ENCODE data around the gene CD300A. TPM values are rescaled to one million over a fixed set of nuclear protein-coding genes. Genes with fewer than 3 reads are reported as not detected.

Gene CD300A
- total and polyA plus RNA-seq, 4 donors = 2.2 to 11.5 (median 8.0) TPM

- Histone ChIP-seq H3K27ac (ENCODE audit: low read depth in 1 of 2, low read length in 2 of 2) (peak within 1 kb of the TSS; percentile 99 to 100), H3K27me3 (ENCODE audit: control insufficient read depth in 4 of 4, insufficient read depth in 4 of 4, low read length in 3 of 4) (no peaks in the 10 kb centered on the region), H3K36me3 (ENCODE audit: control insufficient read depth in 4 of 4, insufficient read depth in 3 of 4, low read depth in 1 of 4, low read length in 3 of 4) (no peaks in the 10 kb centered on the region), H3K4me1 (ENCODE audit: control insufficient read depth in 4 of 4, insufficient read depth in 4 of 4, low read length in 3 of 4) (peaks cover 18 to 68% (median 58%) of the 10 kb centered on the region in 4 donors), H3K9ac (ENCODE audit: low read depth in 1 of 2, low read length in 2 of 2) (peak within 1 kb of the TSS; percentile 97 to 98), H3K4me3 (ENCODE audit: low read depth in 1 of 3, low read length in 3 of 3) (peak within 1 kb of the TSS; percentile 88 to 89 (median 88)), H3K9me3 (ENCODE audit: control insufficient read depth in 4 of 4, low read length in 3 of 4) (no peaks in the 10 kb centered on the region)
- under 1% methylated on average over 81 of the region's 81 CpGs for WGBS
- TF ChIP-seq GABPA (IDR thresholded peaks at IDR 0.05 in 1 of 2, conservative IDR thresholded peaks at IDR 0.05 in 1 of 2) = no peak
- TF ChIP-seq NR2F2 (IDR thresholded peaks at IDR 0.05) = no peak
- TF ChIP-seq SP1 (IDR thresholded peaks at IDR 0.05) = peak; percentile 76
- no peak for TF ChIP-seq ZBTB33 (IDR thresholded peaks at IDR 0.05)
- peak; percentile 80 for TF ChIP-seq TAF1 (conservative IDR thresholded peaks at IDR 0.05)
- no peak for TF ChIP-seq CTCF (IDR thresholded peaks at IDR 0.05; ENCODE audit: low read depth, low read length, missing input control)
- TF ChIP-seq FOXA1 (IDR thresholded peaks at IDR 0.05) = peak; percentile 51
- TF ChIP-seq JUND (IDR thresholded peaks at IDR 0.05) = peak in 1 of 2 donors; percentile 29
- TF ChIP-seq FOXA2 (IDR thresholded peaks at IDR 0.05) = peak; percentile 21
- peak in 1 of 2 donors; percentile 48 for TF ChIP-seq RAD21 (IDR thresholded peaks at IDR 0.05)
- TF ChIP-seq ATF3 (IDR thresholded peaks at IDR 0.05) = peak; percentile 25
- TF ChIP-seq YY1 (IDR thresholded peaks at IDR 0.05) = peak; percentile 53
- peak; percentile 79 for TF ChIP-seq REST (IDR thresholded peaks at IDR 0.05)
- peak in 1 of 2 donors; percentile 22 for TF ChIP-seq HNF4A (conservative IDR thresholded peaks at IDR 0.05)
- TF ChIP-seq EGR1 (IDR thresholded peaks at IDR 0.05; ENCODE audit: low read depth in 2 of 2) = peak; percentile 96 to 98
- peak; percentile 63 for TF ChIP-seq MAX (IDR thresholded peaks at IDR 0.05)
- TF ChIP-seq RXRA (IDR thresholded peaks at IDR 0.05) = peak; percentile 50 to 53
- no peak for TF ChIP-seq HNF4G (IDR thresholded peaks at IDR 0.05)
- peak; percentile 75 for DNase-seq (ENCODE audit: low spot score)
These were observed 34.6 kb upstream of the CD300A start, which contains the start of gene GPRC5C for GRCh38 chr17:74431568-74432423. GPRC5C (plus strand) TSS chr17:74432088; CDS start chr17:74439777, 7,689 bp downstream.

Measured in liver (tissue), 9 donors.